HG03196 (cell line): ENCODE measurements around the gene AKR1B1.
"Not testable (repeated sequence)": the region's sequence is repeated elsewhere in the genome, so short reads cannot be mapped to it uniquely, and the experiment has no call there.

Experiments used
- ATAC-seq: cut with Tn5 transposase; IDR thresholded peaks from one replicate; pipeline ENCODE4 v1.9.1; 2021; ENCODE audit not compliant: unreplicated experiment

Gene AKR1B1

GRCh38 chr7:134458806-134459698 lies at the start of gene AKR1B1:
Gene AKR1B1 (minus strand): TSS chr7:134459100. CDS start chr7:134459062, 38 bp downstream.
- ATAC-seq, result peak; percentile 93

- no peak for ATAC-seq
Measured at GRCh38 chr7:134505856-134506255, 47.0 kb upstream of the AKR1B1 start.

- no peak for ATAC-seq
Measured at GRCh38 chr7:134504660-134505164, 45.8 kb upstream of the AKR1B1 start.

- no peak for ATAC-seq
Measured at GRCh38 chr7:134502463-134503371, 43.8 kb upstream of the AKR1B1 start.

GRCh38 chr7:134500982-134501381 lies 42.1 kb upstream of the AKR1B1 start:
- no peak for ATAC-seq

GRCh38 chr7:134500406-134500805 lies 41.5 kb upstream of the AKR1B1 start:
- no peak for ATAC-seq

- ATAC-seq, result no peak
Measured at GRCh38 chr7:134495546-134495945, 36.6 kb upstream of the AKR1B1 start.

- no peak for ATAC-seq
Measured at GRCh38 chr7:134493091-134493490, 34.2 kb upstream of the AKR1B1 start.

GRCh38 chr7:134487721-134488120 lies 28.8 kb upstream of the AKR1B1 start:
- ATAC-seq, result not testable (repeated sequence)

GRCh38 chr7:134485203-134485602 lies 26.3 kb upstream of the AKR1B1 start:
- ATAC-seq, result no peak

- no peak for ATAC-seq
Measured at GRCh38 chr7:134483296-134483695, 24.4 kb upstream of the AKR1B1 start.

GRCh38 chr7:134482858-134483257 lies 24.0 kb upstream of the AKR1B1 start:
- no peak for ATAC-seq

GRCh38 chr7:134481167-134481566 lies 22.3 kb upstream of the AKR1B1 start:
- ATAC-seq, result no peak

GRCh38 chr7:134480730-134481129 lies 21.8 kb upstream of the AKR1B1 start:
- ATAC-seq, result no peak

- ATAC-seq, result no peak
Measured at GRCh38 chr7:134480202-134480601, 21.3 kb upstream of the AKR1B1 start.

- no peak for ATAC-seq
Measured at GRCh38 chr7:134478707-134479106, 19.8 kb upstream of the AKR1B1 start.

GRCh38 chr7:134477954-134478353 lies 19.1 kb upstream of the AKR1B1 start:
- ATAC-seq, result no peak

GRCh38 chr7:134476044-134476443 lies 17.1 kb upstream of the AKR1B1 start:
- no peak for ATAC-seq

GRCh38 chr7:134474828-134475227 lies 15.9 kb upstream of the AKR1B1 start:
- ATAC-seq, result no peak

- ATAC-seq, result no peak
Measured at GRCh38 chr7:134473861-134474291, 15.0 kb upstream of the AKR1B1 start.

GRCh38 chr7:134472572-134473244 lies 13.8 kb upstream of the AKR1B1 start:
- ATAC-seq, result no peak
